Renal cortex interstitium (tissue), 11 donors: Measurements from ENCODE around the gene NLGN3. TPM values are rescaled to one million over a fixed set of nuclear protein-coding genes. Genes with fewer than 3 reads are reported as not detected.
A peak's percentile ranks its signal among the peaks of the same experiment; 100 is the strongest.

Source experiments
- DNase-seq, 11 donors: peaks; one replicate each; pipeline ENCODE4 v3.0.0-alpha.2; 2013; ENCODE audit warnings: low read depth in 9 of 11, low spot score in 4 of 11; ENCODE audit errors: extremely low read depth in 1 of 11
- polyA plus RNA-seq, 3 donors: library from polyadenylated mRNA; unstranded; fragments of 120-200 nt; gene quantifications; one replicate each; pipeline ENCODE4 v1.2.1, GENCODE V29; 2013; ENCODE audit not compliant: insufficient read length in 3 of 3

The NLGN3 gene
- polyA plus RNA-seq, 3 donors, result 3.9 to 6.3 (median 4.0) TPM

- no peak for DNase-seq
Measured at GRCh38 chrX:71111921-71112431, 32.7 kb upstream of the NLGN3 start.

DNA sequence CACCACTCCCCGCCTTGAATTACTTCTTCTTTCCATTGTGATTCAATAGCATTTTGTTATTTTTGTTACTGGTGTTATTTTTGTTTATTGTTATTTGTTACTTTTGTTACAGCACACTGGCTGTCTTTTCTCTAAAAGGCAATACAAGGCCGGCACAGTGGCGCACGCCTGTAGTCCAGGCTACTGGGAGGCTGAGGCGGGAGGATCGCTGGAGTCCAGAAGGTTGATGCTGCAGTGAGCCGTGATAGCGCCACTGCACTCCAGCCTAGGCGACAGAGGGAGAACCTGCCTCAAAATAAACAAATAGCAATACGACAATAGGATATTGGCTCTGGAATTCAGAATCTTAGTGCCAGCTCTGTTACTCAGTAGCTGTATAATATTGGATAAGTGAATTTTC, 27.3 kb upstream of the NLGN3 start:
- no peak for DNase-seq

DNA sequence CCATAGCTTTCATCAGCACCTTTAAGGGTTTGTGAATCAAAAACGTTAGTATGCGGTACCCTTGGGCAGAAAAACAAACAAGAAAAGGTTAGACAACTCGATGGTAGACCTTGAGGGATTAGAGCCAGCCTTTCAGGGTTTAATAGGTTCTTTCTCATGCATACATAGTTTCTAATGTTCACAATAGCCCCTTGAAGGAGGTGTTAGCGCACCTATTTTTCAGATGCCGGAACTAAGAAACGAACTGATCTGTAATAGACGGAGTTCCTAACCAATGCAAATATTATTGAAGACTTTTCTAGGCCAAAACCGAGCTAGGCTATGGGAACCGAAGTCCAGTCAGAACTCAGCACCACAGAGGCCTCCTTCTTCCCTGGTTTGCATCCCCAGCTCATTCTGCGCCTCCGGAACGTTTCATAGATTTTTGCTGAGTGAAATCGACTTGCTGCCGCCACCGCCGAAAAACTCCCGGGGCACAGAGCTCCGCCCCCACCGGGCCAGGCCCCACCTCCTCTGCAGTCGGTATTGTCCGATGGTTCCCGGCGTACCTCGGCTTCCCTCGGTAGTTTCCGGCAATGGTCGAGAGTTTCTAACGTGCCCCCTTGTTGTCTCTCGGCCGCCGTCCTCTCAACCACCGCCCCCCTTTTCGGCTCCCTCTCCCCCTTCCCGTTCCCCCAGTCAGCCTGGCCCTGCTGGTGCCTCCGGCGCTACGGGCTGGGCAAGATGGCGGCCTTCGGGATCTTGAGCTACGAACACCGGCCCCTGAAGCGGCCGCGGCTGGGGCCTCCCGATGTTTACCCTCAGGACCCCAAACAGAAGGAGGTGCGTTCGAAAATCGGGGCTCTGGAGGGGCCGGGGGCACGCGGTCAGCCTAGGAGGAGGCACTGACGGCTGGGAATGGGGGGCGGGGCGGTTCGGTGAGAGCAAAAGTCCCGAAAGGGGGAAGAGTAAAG, 26.3 kb upstream of the NLGN3 start, which contains the start of gene MED12:
Gene MED12, plus strand, starts transcription at position 565 of the 953 bp plus-strand sequence. Its CDS starts 159 bp downstream, at position 724.
- DNase-seq, result peak in 10 of 11 donors; percentile 67 to 83 (median 72)

- no peak for DNase-seq
Measured at GRCh38 chrX:71118985-71119535, 25.6 kb upstream of the NLGN3 start.

GRCh38 chrX:71128166-71128833, 16.3 kb upstream of the NLGN3 start:
- no peak for DNase-seq

- peak in 4 of 11 donors; percentile 21 to 49 (median 30) for DNase-seq
Measured at GRCh38 chrX:71128915-71129765, 15.5 kb upstream of the NLGN3 start.

GRCh38 chrX:71131510-71131909, 13.1 kb upstream of the NLGN3 start:
- no peak for DNase-seq

DNA sequence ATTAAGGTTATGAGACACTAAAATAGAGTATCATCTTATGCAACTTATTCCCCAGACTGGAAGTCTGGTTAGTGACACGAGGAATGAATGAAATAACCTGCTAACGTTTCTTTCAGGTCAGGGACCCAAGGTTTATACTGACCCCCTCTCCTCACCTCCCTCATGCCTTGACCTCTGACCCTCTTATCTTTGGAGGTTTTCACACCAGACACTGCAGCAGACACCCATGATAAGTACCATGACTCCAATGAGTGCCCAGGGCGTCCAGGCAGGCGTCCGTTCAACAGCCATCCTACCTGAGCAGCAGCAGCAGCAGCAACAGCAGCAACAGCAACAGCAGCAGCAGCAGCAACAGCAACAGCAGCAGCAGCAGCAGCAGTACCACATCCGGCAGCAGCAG, 4.2 kb upstream of the NLGN3 start:
- no peak for DNase-seq

- no peak for DNase-seq
Measured at GRCh38 chrX:71143508-71143907, 1.1 kb upstream of the NLGN3 start.

DNA sequence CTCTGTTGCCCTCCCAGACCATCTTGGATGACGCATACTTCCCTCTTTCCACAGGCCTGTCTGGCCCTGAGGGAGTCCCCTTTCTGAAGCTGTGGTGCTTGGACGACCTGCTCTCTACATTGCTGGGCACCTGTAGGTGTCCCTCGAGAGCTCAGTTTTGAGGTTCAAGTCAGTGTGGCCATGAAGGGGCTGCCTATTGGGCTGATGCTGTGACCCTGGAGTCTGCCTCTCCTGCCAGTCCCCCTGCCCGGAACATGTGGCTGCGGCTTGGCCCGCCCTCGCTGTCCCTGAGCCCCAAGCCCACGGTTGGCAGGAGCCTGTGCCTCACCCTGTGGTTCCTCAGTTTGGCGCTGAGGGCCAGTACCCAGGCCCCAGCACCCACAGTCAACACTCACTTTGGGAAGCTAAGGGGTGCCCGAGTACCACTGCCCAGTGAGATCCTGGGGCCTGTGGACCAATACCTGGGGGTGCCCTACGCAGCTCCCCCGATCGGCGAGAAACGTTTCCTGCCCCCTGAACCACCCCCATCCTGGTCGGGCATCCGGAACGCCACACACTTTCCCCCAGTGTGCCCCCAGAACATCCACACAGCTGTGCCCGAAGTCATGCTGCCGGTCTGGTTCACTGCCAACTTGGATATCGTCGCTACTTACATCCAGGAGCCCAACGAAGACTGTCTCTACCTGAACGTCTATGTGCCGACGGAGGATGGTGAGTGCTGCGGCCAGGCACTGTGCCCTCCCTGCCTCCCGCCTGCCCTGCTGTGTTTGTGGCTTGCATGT, 3.0 kb downstream of the NLGN3 start:
- DNase-seq, result no peak

GRCh38 chrX:71148278-71148663, 3.6 kb downstream of the NLGN3 start:
- no peak for DNase-seq

GRCh38 chrX:71151366-71151765, 6.7 kb downstream of the NLGN3 start:
- DNase-seq, result no peak

- no peak for DNase-seq
Measured at GRCh38 chrX:71154196-71154595, 9.6 kb downstream of the NLGN3 start.

DNA sequence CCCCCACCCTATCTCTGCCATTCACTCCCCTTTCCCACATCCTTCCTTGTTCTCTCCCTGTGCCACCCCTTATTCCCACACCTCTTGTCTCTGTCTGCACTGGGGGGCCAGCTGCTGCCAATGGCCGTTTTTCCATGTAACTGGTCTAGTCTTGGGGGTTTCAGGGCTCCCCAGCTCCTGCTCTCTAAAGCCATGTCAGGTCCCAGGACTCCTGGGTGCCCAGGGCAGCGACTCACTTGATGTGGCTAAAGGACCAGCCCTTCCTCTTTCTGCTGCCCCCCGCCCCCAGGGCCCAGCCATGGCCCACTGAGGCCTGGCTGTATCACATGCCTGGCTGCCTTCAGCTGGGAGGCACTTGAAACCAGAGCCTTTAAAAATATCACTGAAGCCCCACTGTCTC, 10.0 kb downstream of the NLGN3 start:
- DNase-seq, result no peak

GRCh38 chrX:71158603-71159002, 14.0 kb downstream of the NLGN3 start:
- no peak for DNase-seq

- DNase-seq, result no peak
Measured at GRCh38 chrX:71159335-71159734, 14.7 kb downstream of the NLGN3 start.

DNA sequence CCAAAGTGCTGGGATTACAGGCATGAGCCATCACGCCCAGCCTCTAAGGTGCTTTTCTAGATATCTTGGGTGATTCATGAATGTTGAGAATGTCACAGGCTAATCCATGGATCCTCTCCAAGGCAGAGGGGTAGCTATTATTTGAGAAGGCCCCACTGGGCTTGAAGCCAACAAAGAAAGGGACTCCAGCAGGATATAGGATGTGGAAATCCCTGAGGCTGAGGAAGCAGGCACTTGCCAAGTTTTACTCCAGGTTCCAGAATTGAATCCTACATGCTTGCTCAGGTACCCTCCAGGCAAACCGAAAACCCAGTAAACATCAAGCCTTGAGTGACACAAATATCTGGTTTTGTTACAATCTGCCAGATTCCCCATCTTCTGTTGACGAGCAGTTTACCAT, 15.8 kb downstream of the NLGN3 start:
- no peak for DNase-seq

GRCh38 chrX:71162981-71163380, 18.3 kb downstream of the NLGN3 start:
- DNase-seq, result no peak
